Hematopoietic multipotent progenitor cell treated with erythropoietin and hydrocortisone succinate and interleukin-3 and kit ligand, for 8 days (in vitro differentiated cells): ENCODE measurements around the gene RAB3D.

ENCODE experiments used
- DNase-seq: peaks from one replicate; pipeline ENCODE4 v3.0.0-alpha.2; 2015

RAB3D gene

GRCh38 chr19:11295180-11295579 lies 44.3 kb downstream of the RAB3D start:
- no peak for DNase-seq

GRCh38 chr19:11293433-11294389 lies 45.7 kb downstream of the RAB3D start:
- DNase-seq = peak; percentile 73

DNA sequence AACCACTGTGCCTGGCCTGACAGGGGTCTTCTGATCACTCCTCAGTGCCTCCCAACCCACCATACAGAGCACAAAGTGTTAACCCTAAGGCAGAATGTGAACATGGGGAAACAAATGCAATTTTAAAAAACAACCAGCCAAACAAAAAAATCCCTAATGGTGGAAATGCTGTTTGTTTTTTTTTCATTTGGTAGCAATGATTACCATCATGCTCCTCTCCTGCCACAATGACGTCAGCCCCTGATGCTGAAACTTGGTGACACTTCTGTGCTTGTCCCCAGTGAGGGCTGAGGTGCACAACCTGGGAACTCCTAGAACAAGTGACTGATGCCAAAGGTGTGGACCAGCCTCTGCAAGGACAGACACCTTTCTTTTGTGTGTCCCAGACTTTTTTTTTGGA lies 47.5 kb downstream of the RAB3D start:
- DNase-seq = no peak

GRCh38 chr19:11291415-11291814 lies 48.0 kb downstream of the RAB3D start:
- DNase-seq = no peak

GRCh38 chr19:11290256-11290655 lies 49.2 kb downstream of the RAB3D start:
- no peak for DNase-seq

DNA sequence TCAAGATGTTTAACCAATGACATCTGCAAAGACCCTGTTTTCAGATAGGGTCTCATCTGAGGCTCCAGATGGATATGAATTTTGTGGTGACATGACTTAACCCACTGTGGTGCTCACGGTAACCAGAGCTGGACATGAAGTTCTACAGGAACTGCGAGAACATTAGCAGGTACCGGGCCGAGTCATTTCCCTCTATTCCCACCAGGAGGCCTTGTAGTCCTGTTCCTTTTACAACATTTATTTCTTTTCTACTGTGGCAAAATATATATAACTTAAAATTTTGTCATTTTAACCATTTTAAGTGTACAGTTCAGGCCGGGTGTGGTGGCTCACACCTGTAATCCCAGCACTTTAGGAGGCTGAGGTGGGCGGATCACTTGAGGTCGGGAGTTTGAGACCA lies 51.1 kb downstream of the RAB3D start:
- peak; percentile 8 for DNase-seq

- DNase-seq = no peak
Observed at GRCh38 chr19:11286312-11286974, 53.0 kb downstream of the RAB3D start.

DNA sequence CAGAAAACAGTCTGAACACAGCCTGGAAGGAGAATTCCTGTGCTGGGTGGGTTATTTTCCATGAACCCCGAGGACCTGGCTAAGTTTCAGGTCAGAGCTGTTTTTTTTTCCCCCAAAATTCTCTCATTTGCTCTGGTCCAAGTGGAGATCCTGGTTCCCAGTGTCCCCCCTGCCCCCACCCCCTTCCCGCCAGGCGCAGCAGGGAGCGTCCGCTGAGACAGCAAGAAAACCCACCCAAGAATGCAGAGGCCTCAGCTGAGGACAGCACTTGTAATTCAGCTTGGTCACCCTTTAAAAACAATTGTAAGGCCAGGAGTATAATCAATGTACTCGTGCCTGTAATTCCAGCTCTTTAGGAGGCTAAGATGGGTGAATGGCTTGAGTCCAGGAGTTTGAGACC lies 54.9 kb downstream of the RAB3D start:
- no peak for DNase-seq

DNA sequence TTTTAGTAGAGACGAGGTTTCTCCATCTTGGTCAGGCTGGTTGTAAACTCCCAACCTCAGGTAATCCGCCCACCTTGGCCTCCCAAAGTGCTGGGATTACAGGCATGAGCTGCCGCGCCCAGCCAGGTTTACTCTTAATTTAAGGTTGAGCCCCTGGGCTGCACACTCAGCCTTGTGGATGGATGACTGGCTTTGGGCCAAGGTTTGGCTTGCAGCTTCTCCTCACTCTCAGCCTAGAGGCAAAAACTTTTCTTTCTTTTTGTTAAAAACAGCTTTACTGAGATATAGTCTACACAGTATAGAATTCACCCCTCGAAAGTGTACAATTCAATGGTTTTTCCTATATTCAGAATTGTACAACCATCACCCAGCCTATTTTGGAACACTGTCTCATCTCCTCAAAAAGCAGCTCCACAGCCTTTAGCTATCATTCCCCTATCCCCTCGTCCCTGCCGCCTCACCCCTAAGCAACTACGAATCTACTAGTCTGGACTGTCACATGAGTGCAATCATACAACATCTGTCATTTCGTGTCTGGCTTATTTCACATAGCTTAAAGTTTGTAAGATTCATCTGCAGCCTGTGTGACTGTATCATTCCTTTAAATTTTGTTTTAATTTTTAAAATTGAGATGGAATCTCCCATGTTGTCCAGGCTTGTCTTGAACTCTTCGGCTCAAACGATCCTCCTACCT lies 58.0 kb downstream of the RAB3D start:
- no peak for DNase-seq

- peak; percentile 36 for DNase-seq
Observed at GRCh38 chr19:11279505-11280236, 59.8 kb downstream of the RAB3D start.

GRCh38 chr19:11278670-11279069 lies 60.8 kb downstream of the RAB3D start:
- no peak for DNase-seq

DNA sequence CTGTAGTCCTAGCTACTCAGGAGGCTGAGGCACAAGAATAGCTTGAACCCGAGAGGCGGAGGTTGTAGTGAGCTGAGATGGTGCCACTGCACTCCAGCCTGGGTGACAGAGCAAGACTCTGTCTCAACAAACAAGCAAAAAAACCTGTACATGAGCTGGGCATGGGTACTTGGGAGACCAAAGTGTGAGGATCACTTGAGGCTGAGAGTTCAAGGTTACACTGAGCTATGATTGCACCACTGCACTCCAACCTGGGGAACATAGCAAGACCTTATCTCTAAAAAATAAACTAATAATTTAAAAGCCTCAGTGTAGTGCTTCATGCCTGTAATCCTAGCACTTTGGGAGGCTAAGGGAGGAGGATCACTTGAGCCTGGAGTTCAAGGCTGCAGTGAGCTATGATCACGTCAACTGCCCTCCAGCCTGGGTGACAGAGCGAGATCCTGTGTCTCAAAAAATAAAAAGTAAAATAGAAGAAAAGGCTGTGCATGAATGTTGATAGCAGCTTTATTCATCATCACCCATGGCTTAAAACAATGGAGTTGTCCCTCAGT lies 64.8 kb downstream of the RAB3D start:
- DNase-seq = no peak

DNA sequence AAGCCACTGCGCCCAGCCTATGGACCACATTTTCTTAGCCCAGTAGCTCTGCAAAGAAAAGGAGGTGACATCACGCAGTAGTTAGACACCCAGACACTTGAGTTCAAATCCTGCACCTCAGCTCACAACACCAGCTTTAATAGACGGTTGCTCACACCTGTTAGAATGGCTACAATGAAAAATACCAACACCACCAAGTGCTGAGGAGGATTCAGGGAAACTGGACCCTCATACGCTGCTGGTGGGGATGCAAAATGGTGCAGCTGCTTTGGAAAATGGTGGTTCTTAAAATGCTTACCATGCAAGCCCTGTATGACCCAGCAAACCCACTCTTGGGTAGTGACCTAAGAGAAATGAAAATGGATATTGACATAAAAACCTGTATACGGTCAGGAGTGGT lies 65.5 kb downstream of the RAB3D start:
- no peak for DNase-seq

GRCh38 chr19:11273296-11273695 lies 66.2 kb downstream of the RAB3D start:
- no peak for DNase-seq
